Left colon (tissue), 2 donors: ENCODE measurements around the gene SEMA4C. TPM values are rescaled to one million over a fixed set of nuclear protein-coding genes. Genes with fewer than 3 reads are reported as not detected.
A peak's percentile ranks its signal among the peaks of the same experiment; 100 is the strongest.
"Not testable (repeated sequence)": the region's sequence is repeated elsewhere in the genome, so short reads cannot be mapped to it uniquely, and the experiment has no call there.

Experiments used
- ATAC-seq: fragments of 200-7000 bp; cut with Tn5 transposase; one replicate; pipeline ENCODE4 v1.9.1; 2020; ENCODE audit warnings: mild to moderate bottlenecking, moderate library complexity
- DNase-seq, 2 donors: peaks; one replicate each; pipeline ENCODE4 v3.0.0-alpha.2; 2020
- intact Hi-C, 2 donors: fragments of 100-400 bp; cut with DNase I in 1 of 2; cut with micrococcal nuclease in 1 of 2; formaldehyde crosslinking; loops; one replicate each; pipeline versions ENCODE4 v1.11.2 to v1.14.0; 2022; cut with DNase I, micrococcal nuclease
- total RNA-seq, 2 donors: library from RNA; stranded (reverse); fragmentation: NEBNext Ultra II Directional; extraction: Animal tissue kit (Norgen Biotek cat#: 25700); gene quantifications; one replicate each; pipeline ENCODE4 v1.2.1, GENCODE V29; 2021
- donor health status: DM: no; HTN: no; CAD: no.
- donor health status: DM: yes; HTN: yes; CAD: no.

Gene SEMA4C
- total RNA-seq, 2 donors from 2014 or later, result 13.2 to 17.5 TPM

DNA sequence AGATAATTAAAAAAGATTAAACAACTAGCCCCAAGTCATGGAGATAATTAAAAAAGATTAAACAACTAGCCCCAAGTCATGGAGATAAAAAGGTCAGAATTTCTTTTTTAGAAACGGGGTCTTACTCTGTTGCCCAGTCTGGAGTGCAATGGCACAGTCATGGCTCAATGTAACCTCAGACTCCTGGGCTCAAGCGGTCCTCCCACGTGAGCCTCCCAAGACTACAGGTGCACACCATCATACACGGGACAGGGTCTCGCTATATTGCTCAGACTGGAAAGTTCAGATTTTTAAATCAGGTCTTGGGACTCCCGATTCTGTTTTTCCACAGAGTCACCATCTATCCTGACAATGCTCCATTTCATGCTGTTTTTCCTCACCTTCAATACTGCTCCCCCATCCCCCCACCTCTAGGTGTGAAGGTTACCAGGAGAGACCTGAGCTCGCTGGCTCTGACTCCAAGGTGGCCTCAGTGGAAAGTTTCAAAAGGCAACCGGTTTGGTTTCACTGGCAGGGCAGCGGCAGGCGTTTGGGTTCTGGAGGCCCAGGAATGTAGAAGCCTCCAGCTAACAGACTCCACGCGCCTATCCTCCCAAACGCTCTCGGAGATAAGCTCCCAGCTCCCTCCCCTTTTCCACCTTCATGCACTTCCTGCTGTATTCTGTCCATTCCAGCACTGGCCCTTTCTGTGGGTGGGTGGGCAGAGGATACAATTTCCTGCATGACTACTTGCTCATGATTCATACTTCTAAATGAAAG is 2.9 kb upstream of the SEMA4C start:
- no peak for ATAC-seq
- intact Hi-C loops, result no loop called here
- no peak for DNase-seq

DNA sequence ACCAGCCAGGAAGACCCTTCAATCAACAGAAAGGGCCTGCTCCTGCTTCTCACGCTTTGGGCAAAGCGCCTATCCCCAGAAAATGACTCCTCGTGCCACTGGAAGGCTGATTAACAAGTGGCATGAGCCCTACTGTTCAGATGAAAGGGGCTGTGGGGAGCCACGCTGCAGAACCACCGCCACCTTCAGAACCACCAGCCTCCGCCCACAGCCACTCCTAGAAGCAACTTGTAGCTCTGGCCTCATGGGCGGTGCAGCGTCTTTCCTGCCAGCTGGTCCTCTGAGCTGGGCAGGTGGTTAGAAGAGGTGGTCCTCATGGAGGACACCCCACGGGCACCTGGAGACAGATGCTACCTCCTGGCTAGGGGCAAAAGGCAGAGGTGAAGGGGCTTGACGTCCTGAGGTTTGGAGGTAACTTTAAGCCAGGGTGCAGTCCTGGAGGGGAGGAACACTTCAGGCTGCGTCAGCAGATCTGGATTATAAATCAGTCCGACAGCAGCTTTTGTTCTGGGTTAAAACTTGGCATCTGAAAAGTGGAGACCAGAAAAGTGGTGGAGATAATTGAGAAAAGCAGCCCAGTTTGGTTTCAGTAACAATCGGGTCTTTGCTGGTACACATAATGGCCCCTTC is 861 bp upstream of the SEMA4C start:
- peak; percentile 56 for ATAC-seq
- DNase-seq, result peak; percentile 73 to 75
- intact Hi-C loops, result no loop called here

DNA sequence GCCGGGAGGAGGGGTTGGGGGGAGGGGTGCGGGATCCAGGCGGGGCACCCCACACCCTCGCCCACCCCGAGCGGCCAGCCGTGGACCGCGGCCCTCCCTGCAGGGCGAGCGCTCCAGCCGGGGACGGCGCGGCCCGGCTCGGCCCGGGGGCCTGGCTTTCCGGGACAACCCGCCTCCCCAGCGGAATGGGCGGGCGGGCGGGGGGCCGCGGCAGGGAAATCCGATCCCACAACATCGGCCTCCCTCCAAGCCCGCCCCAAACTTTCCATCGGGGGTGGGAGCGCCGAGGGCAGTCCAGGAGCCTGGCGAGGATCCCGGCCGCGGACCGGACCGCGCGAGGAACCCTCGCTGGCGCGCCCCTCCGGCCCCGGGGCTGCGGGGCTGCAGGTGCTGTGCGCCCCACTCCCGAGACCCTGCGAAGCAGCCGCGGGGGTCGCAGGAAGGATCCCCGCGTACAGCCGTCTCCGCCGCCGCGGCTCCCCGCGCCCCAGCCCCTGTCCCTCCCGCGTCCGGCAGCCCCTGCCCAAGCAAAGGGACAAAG is 529 bp downstream of the SEMA4C start:
- ATAC-seq, result peak; percentile 27
- intact Hi-C loops, result loop anchor here in 1 of 2 donors (5.0 kb wide), 1 partner anchor 83 kb away; no protein-coding TSS in a partner anchor

DNA sequence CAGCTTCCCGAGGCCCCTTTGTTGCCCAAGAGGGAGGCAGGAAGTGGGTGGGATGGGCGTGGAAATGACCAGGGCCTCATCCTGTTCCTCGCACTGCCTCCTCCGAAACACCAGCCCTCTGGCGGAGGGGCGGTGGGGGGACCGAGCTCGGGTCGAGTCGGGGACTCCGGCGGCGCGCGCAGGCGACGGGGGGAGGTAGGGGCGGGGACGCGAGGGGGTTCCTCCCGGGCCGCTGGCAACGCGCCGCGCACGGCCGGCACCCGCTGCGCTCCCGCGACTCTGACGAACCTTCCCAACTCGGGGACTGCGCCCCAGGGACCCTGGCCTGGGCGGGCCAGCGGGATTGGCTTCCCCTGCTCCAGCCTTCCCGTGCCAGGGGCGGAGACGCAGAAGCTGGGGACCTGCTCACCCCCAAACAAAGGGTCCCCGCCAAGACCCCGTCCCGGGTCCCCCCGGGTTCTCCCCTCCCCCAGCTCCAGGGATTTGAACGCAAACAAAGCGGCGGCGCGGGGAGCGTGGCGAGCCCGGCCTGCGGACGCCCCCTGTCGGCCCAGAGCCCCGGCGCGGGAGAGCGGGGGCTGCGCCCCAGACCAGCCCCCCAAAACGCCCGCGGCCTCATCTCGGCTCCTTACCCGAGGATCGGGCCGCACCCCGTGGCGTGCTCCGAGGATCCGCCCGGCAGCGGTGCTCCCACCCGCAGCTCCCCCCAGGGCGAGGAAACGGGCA is 1.2 kb downstream of the SEMA4C start:
- peak; percentile 61 for ATAC-seq
- intact Hi-C loops, result loop anchor here in 1 of 2 donors (5.0 kb wide), 1 partner anchor 84 kb away; no protein-coding TSS in a partner anchor
- DNase-seq, result peak; percentile 82 to 91

More for the DNA sequence above, 529 bp downstream of the SEMA4C start:
- DNase-seq, result peak; percentile 61 to 75

DNA sequence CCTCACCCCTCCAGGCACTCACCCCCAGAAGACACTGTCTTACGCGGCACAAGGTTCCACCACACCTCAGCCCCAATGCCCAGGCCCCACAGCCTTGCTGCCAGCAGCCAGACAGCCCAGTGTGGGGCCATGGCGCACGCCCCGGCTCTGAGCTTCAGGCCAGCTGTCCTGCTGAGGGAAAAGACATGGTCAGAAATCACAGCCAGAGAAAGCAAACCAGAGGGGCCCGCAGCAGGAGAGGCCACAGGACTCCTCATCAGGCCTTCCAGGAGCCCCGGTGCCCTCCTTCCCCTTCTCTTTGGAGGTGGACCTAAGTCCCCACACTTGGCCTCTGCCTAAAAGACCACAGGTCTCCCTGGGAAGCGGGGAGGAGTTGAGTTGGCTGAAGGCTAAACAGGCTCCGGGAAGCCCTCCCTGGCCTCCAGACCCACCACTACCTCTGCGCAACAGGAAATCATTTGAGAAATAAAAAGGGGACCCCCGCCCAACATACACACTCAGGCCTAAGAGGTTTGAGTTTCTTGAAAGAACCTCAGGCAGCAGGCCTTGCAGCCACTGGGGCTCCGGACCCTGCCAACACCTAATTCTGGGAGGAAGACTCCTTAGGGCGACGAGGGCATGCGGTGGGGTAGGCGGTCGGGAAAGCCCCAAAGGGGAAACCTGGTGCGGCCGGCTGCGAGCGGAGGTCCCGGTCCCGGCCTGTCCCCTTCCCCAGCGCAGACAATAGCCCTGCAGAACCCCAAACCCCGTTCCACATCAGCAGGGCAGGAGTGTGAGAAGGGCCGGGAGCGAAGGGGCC is 1.9 kb downstream of the SEMA4C start:
- no peak for DNase-seq
- intact Hi-C loops, result loop anchor here in 1 of 2 donors (5.0 kb wide), 1 partner anchor 84 kb away; no protein-coding TSS in a partner anchor
- ATAC-seq, result peak; percentile 18

DNA sequence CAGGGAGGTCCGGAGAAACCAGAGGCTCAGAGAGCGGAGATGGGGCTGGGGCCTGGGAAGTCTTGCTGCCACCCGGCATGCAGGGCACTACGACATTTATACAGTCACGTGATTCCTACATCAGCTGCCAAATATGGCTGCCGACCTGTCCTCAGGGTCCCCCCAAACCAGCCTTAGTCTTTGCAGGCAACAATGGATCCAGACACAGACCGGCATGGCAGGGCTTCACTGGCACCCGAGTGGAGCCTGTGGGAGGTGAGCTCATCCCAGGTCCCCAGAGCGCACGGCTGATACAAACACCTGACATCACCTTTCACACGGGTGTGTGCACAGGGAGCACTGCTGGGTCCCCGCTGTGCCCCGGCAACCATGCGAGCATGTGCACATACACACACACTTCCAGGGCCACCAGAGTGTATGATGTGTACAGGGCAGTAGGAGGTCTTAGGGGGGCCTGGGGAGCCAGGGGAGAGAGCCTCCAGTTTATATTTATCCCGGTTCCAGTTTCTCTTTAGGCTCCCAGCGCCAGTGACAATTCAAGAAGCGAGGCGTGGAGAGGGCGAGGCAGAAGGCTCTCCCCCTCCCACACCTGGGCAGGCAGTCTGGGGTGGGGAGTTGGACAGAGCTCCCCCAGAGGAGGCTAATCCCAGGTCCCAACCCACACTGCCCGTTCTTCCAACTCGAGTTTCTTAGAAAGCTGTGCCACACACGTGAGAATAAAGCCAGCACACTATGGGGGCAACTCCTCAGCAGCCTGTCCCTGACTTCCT is 2.7 kb downstream of the SEMA4C start:
- intact Hi-C loops, result loop anchor here in 1 of 2 donors (5.0 kb wide), 1 partner anchor 85 kb away; no protein-coding TSS in a partner anchor
- ATAC-seq (no peak), DNase-seq (no peak)

DNA sequence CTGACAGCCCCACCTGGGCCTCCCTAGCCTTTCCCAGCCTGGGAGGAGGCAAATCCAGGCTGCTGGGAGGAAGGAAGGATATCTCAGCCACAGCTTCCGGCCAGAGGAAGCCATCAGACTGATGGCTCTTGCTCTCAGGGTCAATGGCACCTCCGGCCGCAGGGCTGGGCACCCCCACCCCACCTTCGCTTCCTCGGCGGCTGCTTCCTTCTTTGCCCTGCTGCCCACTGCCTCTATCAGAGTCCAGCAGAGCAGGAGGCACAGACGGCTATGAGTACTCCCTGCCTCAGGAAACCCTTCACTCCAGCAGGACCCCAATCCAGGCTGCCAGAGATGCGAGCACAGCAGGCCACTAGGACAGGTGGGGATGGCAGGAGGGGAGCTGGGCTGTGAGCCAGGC is 3.3 kb downstream of the SEMA4C start:
- no peak for DNase-seq
- ATAC-seq, result no peak
- intact Hi-C loops, result loop anchor here in 1 of 2 donors (5.0 kb wide), 1 partner anchor 86 kb away; no protein-coding TSS in a partner anchor

DNA sequence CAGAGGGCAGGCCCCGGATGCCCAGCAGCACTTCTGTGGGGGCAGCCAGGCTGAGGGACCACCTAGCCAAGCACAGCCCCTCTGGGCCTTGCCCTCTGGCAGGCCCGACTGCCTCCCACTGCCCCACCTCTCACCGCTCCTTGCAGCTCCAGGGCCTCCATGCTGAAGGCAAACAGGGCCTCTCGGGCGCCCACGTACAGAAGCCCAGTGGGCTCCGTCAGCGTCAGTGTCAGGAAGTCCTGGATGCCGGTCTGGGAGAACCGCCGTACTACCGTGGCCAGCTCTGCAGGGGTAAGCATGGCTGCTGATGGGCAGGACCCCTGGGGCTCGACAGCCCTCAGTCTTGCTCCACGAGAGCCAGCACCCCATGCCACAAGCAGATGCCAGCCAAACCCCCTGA is 3.7 kb downstream of the SEMA4C start:
- intact Hi-C loops, result loop anchor here in 1 of 2 donors (5.0 kb wide), 1 partner anchor 86 kb away; no protein-coding TSS in a partner anchor
- DNase-seq (no peak), ATAC-seq (no peak)

DNA sequence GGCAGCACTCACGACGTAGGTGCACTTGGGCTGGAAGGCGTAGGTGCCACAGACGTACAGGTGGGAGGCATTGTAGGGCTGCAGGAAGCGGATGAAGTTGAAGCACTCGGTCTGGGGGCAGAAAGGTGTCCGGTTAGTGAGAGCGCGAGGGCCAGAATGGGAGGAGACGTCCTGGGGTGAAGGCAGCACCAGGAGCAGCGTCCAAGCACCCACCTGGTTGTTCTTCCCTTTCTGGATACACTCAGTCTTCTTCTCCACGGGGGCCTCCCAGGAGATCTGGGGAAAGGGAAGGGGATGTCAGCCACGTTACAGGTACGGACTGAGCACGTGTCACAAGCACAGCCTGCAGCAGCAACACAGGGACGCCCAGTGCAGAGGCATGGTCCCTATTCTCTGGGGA is 4.2 kb downstream of the SEMA4C start:
- intact Hi-C loops, result loop anchor here in 1 of 2 donors (5.0 kb wide), 1 partner anchor 87 kb away; no protein-coding TSS in a partner anchor
- DNase-seq (no peak), ATAC-seq (no peak)

DNA sequence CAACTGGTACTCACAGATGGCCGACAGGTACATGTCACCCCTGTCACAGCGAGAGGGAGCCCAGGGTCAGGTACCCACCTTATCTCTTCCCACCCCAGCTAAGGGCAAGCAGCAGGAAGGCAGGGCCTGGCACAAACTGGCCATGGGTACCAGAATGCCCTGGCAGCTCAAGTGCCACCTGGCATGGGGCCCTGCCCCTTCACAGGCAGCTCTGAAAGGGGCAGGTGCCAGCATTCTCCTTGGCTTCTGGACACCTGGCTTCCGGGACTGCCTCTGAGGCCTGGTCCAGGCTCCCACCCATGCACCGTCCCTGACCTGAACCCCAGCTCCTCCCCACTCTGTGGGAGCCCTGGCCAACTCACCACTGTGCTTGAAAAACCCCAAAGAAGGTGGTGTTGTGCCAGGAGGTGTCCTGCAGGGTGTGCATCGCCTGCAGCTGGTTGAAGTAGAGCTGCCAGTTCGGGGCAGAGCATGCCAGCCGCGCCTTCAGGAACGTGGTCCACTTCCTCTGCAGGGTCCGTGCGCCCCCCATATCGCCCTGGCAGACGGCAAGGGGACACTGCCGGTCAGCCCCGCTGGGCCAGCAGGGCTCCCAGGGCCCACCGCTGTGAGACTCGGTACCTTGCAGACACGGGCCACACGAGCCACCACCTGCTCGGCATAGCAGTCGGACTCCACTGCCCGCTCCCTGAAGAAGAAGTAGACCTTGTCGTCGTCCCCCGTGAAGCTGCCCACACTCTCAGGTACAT is 5.4 kb downstream of the SEMA4C start:
- ATAC-seq (no peak), DNase-seq (no peak)
- intact Hi-C loops, result loop anchor here in 1 of 2 donors (5.0 kb wide), 1 partner anchor 88 kb away; no protein-coding TSS in a partner anchor

DNA sequence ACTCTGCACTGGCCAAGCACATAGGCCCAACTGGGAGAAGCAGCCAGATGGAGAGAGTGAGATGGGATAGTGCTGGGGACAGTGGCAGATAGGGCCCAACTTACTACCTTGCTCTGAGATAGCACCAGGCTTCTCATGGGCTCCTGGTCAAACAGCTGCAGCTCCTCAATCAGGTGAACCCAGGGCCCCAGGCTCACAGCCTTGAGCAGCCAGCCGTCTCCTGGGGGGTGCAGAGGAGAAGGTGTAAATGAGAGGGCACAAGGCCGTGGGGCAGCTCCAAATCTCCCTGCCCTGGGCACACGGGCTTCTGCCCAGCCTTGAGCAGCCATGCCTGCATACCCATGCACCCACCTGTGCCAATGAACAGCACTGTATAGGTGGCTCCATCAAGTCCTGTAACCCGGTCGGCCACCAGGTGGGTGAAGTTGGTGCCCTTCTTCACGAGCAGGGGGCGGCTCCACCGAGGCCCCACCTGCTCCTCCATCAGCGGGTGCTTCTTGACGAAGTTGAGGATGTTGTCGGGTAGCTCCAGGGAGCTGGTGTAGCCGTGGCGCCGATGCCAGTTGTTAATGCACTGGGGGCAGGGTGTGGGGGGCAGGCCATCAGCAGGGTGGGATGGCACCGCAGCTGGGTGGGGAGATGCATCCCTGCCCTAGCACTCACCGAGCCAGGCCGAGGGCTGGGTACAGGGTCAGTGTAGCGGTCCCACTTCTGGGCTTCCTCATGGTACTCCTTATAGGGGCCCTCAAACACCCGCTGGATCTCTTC is 6.1 kb downstream of the SEMA4C start:
- DNase-seq (no peak), ATAC-seq (no peak)
- intact Hi-C loops, result no loop called here

DNA sequence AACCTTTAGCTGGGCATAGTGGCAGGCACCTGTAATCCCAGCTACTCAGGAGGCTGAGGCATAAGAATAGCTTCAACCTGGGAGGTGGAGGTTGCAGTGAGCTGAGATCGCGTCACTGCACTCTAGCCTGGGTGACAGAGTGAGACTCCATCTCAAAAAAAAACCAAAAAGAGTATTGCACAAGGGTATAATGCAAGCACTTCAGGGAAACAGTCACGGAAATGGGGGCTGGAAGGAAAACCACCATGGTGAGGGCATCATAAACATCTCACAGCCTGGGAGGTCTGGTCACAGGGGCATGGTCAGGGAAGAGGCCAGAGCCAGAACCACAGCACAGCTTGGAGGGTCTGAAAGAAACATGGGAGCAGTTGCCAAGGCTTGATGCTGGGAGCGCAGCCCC is 6.8 kb downstream of the SEMA4C start:
- intact Hi-C loops, DNase-seq, ATAC-seq: not testable (repeated sequence)

DNA sequence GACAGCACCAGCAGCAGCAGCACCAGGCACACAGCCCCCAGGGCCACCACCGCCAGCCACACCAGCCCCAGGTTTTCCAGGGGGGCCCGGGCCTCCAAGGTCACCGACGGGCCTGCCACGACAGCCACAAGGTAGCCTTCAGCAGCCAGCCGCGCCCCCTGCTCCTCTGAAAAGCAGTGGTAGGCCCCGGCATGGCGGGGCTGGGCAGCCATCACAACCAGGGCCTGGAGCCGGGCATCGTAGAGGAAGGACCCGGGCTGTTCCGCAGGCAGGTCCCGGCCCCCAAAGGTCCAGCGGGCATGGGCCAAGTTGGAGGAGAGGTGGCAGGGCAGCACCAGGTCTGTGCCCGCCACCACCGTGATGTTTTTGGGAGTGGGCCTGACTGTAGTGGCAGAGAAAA is 8.8 kb downstream of the SEMA4C start:
- DNase-seq, result no peak
- intact Hi-C loops, result no loop called here
- ATAC-seq, result no peak

DNA sequence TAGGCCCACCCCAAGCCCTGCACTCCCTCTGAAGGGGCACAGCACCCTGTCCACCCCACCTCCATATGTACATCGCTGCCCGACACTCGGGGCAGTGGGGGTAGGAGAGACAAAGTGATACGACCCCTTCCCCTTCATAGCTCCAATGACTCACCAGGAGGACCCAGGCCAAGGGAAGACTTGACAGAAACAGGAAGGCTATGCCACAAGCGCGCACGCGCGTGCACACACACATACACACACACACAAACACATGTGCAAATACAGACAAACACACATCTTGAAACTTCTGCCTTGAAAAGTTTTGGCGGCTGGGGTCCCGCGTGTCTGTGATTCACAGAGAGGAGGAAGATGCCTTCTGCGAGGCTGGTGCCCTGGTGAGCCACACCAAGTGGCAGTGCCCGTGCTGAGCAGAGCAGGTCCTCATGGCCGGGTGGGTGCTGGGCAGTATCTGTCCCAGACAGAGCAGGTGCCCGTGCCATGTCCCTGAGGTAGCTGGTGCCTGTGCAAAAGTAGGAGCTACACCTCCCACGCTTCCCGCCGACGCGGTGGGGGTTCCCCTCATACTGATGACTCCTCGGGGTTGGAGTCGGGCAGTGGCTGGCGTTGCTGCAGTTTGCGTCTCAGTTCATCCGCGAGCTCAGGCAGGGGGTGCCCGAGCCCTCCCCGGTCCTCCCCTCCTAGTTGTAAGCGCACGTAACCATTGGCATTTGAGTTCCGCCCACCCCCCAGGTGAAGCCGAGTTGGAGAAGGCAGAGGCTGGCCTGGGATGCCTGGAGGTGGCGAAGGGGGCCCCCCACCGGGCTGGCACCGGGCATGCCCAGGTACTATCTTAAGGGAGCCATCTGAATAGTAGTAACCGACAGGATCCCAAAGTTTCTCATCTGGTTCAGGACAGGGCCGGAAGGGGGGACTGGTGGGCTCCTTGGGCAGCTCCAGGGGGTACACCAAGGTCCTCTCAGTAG is 9.5 kb downstream of the SEMA4C start:
- ATAC-seq (no peak), DNase-seq (no peak)
- intact Hi-C loops, result no loop called here

DNA sequence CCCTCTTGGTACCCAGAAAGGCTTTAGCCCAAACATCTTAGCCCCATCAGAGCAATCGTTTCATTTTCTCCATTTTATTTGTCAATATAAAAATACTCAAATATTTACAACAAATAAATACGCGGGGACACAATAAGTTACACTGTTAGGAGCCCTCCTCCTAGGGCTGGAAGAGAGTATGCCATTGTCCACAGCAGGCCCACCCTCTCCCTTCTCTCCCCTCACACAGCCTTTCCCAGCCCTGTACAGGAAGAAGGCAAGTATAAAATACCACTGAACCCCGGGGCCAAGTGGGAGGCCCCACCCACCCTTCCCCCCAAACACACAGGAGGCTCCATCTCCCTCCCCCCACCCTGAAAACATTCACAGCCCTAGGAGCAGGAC is 10.2 kb downstream of the SEMA4C start:
- ATAC-seq (no peak), DNase-seq (no peak)
- intact Hi-C loops, result loop anchor here in 1 of 2 donors (5.0 kb wide), 1 partner anchor 93 kb away; no protein-coding TSS in a partner anchor
